Endothelial cell of umbilical vein (primary cell): Measurements from ENCODE around the gene SPAG6. TPM values are rescaled to one million over a fixed set of nuclear protein-coding genes. Genes with fewer than 3 reads are reported as not detected.

ENCODE experiments used
- BruUV-seq: library from RNA; stranded (reverse); fragments of 400-500 nt; replicated peaks from 2 replicates; lab custom pipeline; 2021; lab: Mats Ljungman, UMichigan
- CTCF ChIA-PET: fragments of 300-600, 350-600 bp; sonication (Branson Sonifier 250); formaldehyde crosslinking; loops from one replicate; lab custom pipeline; 2021; ENCODE audit warnings: antibody characterized with exemption, inconsistent platforms; lab: Charles Lee
- POLR2A ChIA-PET: fragments of 300-600, 350-600 bp; sonication (Branson Sonifier 250); formaldehyde crosslinking; loops from one replicate; lab custom pipeline; 2021; ENCODE audit warnings: antibody characterized with exemption, inconsistent platforms; lab: Charles Lee
- DNase-seq: peaks from one replicate; pipeline ENCODE4 v3.0.0-alpha.2; 2011; ENCODE audit warnings: low read depth, low spot score
- FAIRE-seq: peaks from 2 replicates; lab custom pipeline; 2011; peaks lifted over from hg19 to GRCh38; lab: Jason Lieb, UNC
- H2AFZ ChIP-seq: 2 replicates; pipeline ENCODE4 v1.6.0; 2012; ENCODE audit warnings: low read depth, low read length, control low read depth, inconsistent platforms
- H3K27ac ChIP-seq: 2 replicates; pipeline ENCODE4 v1.5.1; 2011; ENCODE audit warnings: low read depth, mild to moderate bottlenecking, control low read depth, low read length, moderate library complexity; ENCODE audit not compliant: insufficient read depth
- H3K27me3 ChIP-seq, 2 experiments: 2 replicates each; pipeline versions ENCODE4 v1.6.0 to v1.6.1; 2011; ENCODE audit warnings: low read length in 2 of 2, mixed read lengths in 1 of 2; ENCODE audit not compliant: control insufficient read depth in 2 of 2, insufficient read depth in 2 of 2
- H3K36me3 ChIP-seq, 2 experiments: 2 replicates in 1 of 2; 3 replicates in 1 of 2; pipeline ENCODE4 v1.5.1; 2011; ENCODE audit warnings: low read length in 2 of 2, mild to moderate bottlenecking in 1 of 2, moderate library complexity in 1 of 2; ENCODE audit not compliant: control insufficient read depth in 2 of 2, insufficient read depth in 2 of 2; ENCODE audit errors: extremely low read depth in 1 of 2
- H3K4me1 ChIP-seq: 3 replicates; pipeline ENCODE4 v1.5.1; 2011; ENCODE audit warnings: mild to moderate bottlenecking, low read length; ENCODE audit not compliant: control insufficient read depth, insufficient read depth; ENCODE audit errors: extremely low read depth
- H3K4me2 ChIP-seq: 2 replicates; pipeline ENCODE4 v1.6.1; 2011; ENCODE audit warnings: low read length, control low read depth, mixed read lengths; ENCODE audit not compliant: insufficient read depth
- H3K4me3 ChIP-seq, 3 experiments: fragments of 200-600 bp in 1 of 3; sonication (generic), shearing (Covaris generic) in 1 of 3; replicated peaks in 1 of 3; 2 replicates each; pipeline ENCODE4 v1.5.1; 2011 to 2016; ENCODE audit warnings: control low read depth in 3 of 3, low read length in 3 of 3, mild to moderate bottlenecking in 2 of 3, inconsistent platforms in 1 of 3, low read depth in 1 of 3, moderate library complexity in 1 of 3; ENCODE audit not compliant: insufficient read depth in 1 of 3
- H3K79me2 ChIP-seq: 2 replicates; pipeline ENCODE4 v1.6.0; 2012; ENCODE audit warnings: low read length, inconsistent platforms; ENCODE audit not compliant: control insufficient read depth, insufficient read depth
- H3K9ac ChIP-seq: replicated peaks from 2 replicates; pipeline ENCODE3; 2011; ENCODE audit warnings: low read length, control low read depth; ENCODE audit not compliant: insufficient read depth; ENCODE audit errors: extremely low read depth
- H3K9me1 ChIP-seq: replicated peaks from 3 replicates; pipeline ENCODE4 v1.6.0; 2011; ENCODE audit warnings: mild to moderate bottlenecking, low read length; ENCODE audit not compliant: control insufficient read depth, insufficient read depth; ENCODE audit errors: extremely low read depth
- H3K9me3 ChIP-seq: replicated peaks from 2 replicates; pipeline ENCODE4 v1.5.1; 2012; ENCODE audit warnings: low read length, inconsistent platforms; ENCODE audit not compliant: control insufficient read depth, insufficient read depth
- H4K20me1 ChIP-seq: replicated peaks from 2 replicates; pipeline ENCODE3; 2011; ENCODE audit warnings: mild to moderate bottlenecking, low read length; ENCODE audit not compliant: control insufficient read depth, insufficient read depth; ENCODE audit errors: extremely low read depth
- CTCF ChIP-seq, 2 donors: IDR thresholded peaks; 1 replicate in 1 of 2; 2 replicates in 1 of 2; pipeline ENCODE4 v1.5.1; 2011; ENCODE audit warnings: low read length in 2 of 2, mild to moderate bottlenecking in 2 of 2, moderate library complexity in 2 of 2, control low read depth in 1 of 2, inconsistent platforms in 1 of 2, low read depth in 1 of 2; ENCODE audit not compliant: insufficient read depth in 1 of 2; ENCODE audit errors: extremely low read depth in 1 of 2
- EZH2 ChIP-seq: IDR thresholded peaks from 2 replicates; pipeline ENCODE4 v1.6.1; 2012; ENCODE audit warnings: borderline replicate concordance, low read depth, mild to moderate bottlenecking, moderate library complexity, low read length, inconsistent platforms; ENCODE audit not compliant: severe bottlenecking
- FOS ChIP-seq: IDR thresholded peaks from 2 replicates; pipeline ENCODE4 v1.6.1; 2011; ENCODE audit warnings: mild to moderate bottlenecking, low read length, moderate library complexity, borderline replicate concordance; ENCODE audit not compliant: insufficient read depth
- GATA2 ChIP-seq: IDR thresholded peaks from 2 replicates; pipeline ENCODE4 v1.7.0; 2011; ENCODE audit warnings: low read depth, mild to moderate bottlenecking, moderate library complexity, mixed read lengths, low read length; ENCODE audit not compliant: insufficient read length, insufficient read depth
- JUN ChIP-seq: IDR thresholded peaks from 2 replicates; pipeline ENCODE4 v1.6.1; 2011; ENCODE audit warnings: borderline replicate concordance, low read depth; ENCODE audit not compliant: insufficient read length, insufficient read depth
- MAX ChIP-seq: IDR thresholded peaks from 2 replicates; pipeline ENCODE4 v1.6.1; 2011; ENCODE audit not compliant: insufficient read depth, insufficient read length
- MYC ChIP-seq: IDR thresholded peaks from one replicate; pipeline ENCODE4 v1.6.1; 2011; ENCODE audit warnings: mild to moderate bottlenecking, low read depth, low read length
- POLR2A ChIP-seq: IDR thresholded peaks from 2 replicates; pipeline ENCODE4 v1.6.1; 2012; ENCODE audit warnings: low read depth, mild to moderate bottlenecking, control low read depth, low read length
- POLR2AphosphoS5 ChIP-seq: IDR thresholded peaks from 2 replicates; pipeline ENCODE4 v1.6.1; 2012; ENCODE audit warnings: low read depth, mild to moderate bottlenecking, control low read depth, low read length, moderate library complexity; ENCODE audit not compliant: insufficient read depth
- dilution Hi-C: fragments of 300-500 bp; cut with MboI; formaldehyde crosslinking; loops from one replicate; pipeline ENCODE4 v1.15.0; 2019; ENCODE audit warnings: low sequenced_read_pairs; ENCODE audit not compliant: extremely low pct_ligation_motif_present
- intact Hi-C: fragments of 100-400 bp; cut with micrococcal nuclease; formaldehyde crosslinking; loops from one replicate; pipeline ENCODE4 v1.10.0; 2022
- polyA plus RNA-seq, 4 experiments: library from polyadenylated mRNA; depleted of rRNA in 3 of 4; stranded (reverse) in 3 of 4; unstranded in 1 of 4; fragments of >200 nt; gene quantifications; 2 replicates each; pipeline versions ENCODE4 v1.2.1 to v1.2.3, GENCODE V29; 2011 to 2012; ENCODE audit warnings: missing spikeins in 1 of 4
- total RNA-seq: library from RNA; stranded (reverse); gene quantifications from 2 replicates; pipeline ENCODE4 v1.2.3, GENCODE V29; 2021

Gene SPAG6
- total and polyA plus RNA-seq, 2 donors (not counting 3 experiments of a cell fraction or from before 2014, with no cell fraction given), result not detected

- CTCF ChIA-PET, result no interaction called here
- H3K4me1 ChIP-seq, result no peaks in the 10 kb centered on the region
- no peak overlapping the region for H3K27ac ChIP-seq
- H2AFZ ChIP-seq, result no peak overlapping the region
- no peaks in the 10 kb centered on the region for H3K9me3 ChIP-seq
- intact Hi-C loops (no loop called here), dilution Hi-C loops (no loop called here)
- H3K79me2 ChIP-seq, result no peaks in the 10 kb centered on the region
- H3K4me2 ChIP-seq, result no peak overlapping the region
- H3K36me3 ChIP-seq, result no peaks in the 10 kb centered on the region
- TF ChIP-seq POLR2AphosphoS5, result no peak
- no peak for TF ChIP-seq GATA2
- TF ChIP-seq EZH2, result no peak
- no peak for TF ChIP-seq MAX
- TF ChIP-seq POLR2A, result no peak
- no peak for TF ChIP-seq JUN
- no peak for TF ChIP-seq MYC
- no peak for TF ChIP-seq FOS
- TF ChIP-seq CTCF (IDR thresholded peaks at IDR 0.05; ENCODE audit: extremely low read depth in 1 of 2, insufficient read depth in 1 of 2, low read depth in 1 of 2, low read length in 2 of 2), result no peak
- peaks cover 2 to 3% of the 10 kb centered on the region in 2 experiments for H3K27me3 ChIP-seq
- no TSS peak for BruUV-seq
- H3K4me3 ChIP-seq, result no peak overlapping the region
- H3K9me1 ChIP-seq, result no peaks in the 10 kb centered on the region
- H4K20me1 ChIP-seq, result no peaks in the 10 kb centered on the region
- FAIRE-seq (no peak), DNase-seq (no peak)
- no peak overlapping the region for H3K9ac ChIP-seq
- POLR2A ChIA-PET, result no interaction called here
Observed at GRCh38 chr10:22301193-22301592, 44.1 kb upstream of the SPAG6 start.
